Measurements from ENCODE around the gene APOA5. TPM values are rescaled to one million over a fixed set of nuclear protein-coding genes. Genes with fewer than 3 reads are reported as not detected.

APOA5 gene
- total and polyA plus RNA-seq, 2 donors (not counting 3 experiments of a cell fraction or from before 2014, with no cell fraction given), result not detected

- Histone ChIP-seq H3K4me2 (ENCODE audit: insufficient read depth, low read length) (no peak overlapping the region), H3K9me3 (replicated peaks; ENCODE audit: control insufficient read depth, insufficient read depth, low read length) (no peaks in the 10 kb centered on the region), H3K27ac (ENCODE audit: insufficient read depth, low read depth, low read length) (no peak overlapping the region), H3K4me1 (ENCODE audit: control insufficient read depth, extremely low read depth, insufficient read depth, low read length) (no peaks in the 10 kb centered on the region), H3K9ac (replicated peaks; ENCODE audit: extremely low read depth, insufficient read depth, low read length) (no peak overlapping the region), H3K79me2 (ENCODE audit: control insufficient read depth, insufficient read depth, low read length) (no peaks in the 10 kb centered on the region), H4K20me1 (replicated peaks; ENCODE audit: control insufficient read depth, extremely low read depth, insufficient read depth, low read length) (no peaks in the 10 kb centered on the region), H3K9me1 (replicated peaks; ENCODE audit: control insufficient read depth, extremely low read depth, insufficient read depth, low read length) (no peaks in the 10 kb centered on the region), H3K27me3 (ENCODE audit: control insufficient read depth in 2 of 2, insufficient read depth in 2 of 2, low read length in 2 of 2) (peaks cover 6 to 8% of the 10 kb centered on the region in 2 experiments), H3K4me3 (replicated peaks in 1 of 3; ENCODE audit: insufficient read depth in 1 of 3, low read depth in 1 of 3, low read length in 3 of 3) (no peak overlapping the region), H2AFZ (ENCODE audit: low read depth, low read length) (no peak overlapping the region), H3K36me3 (ENCODE audit: control insufficient read depth in 2 of 2, extremely low read depth in 1 of 2, insufficient read depth in 2 of 2, low read length in 2 of 2) (no peaks in the 10 kb centered on the region)
- CTCF ChIA-PET, result interaction anchor here (1.2 kb wide), 1 partner anchor 21 kb away, joined by 3 read pairs; no protein-coding TSS in a partner anchor
- DNase-seq (ENCODE audit: low read depth, low spot score) (no peak), FAIRE-seq (no peak)
- no peak for TF ChIP-seq MAX (IDR thresholded peaks at IDR 0.05; ENCODE audit: insufficient read depth, insufficient read length)
- TF ChIP-seq EZH2 (IDR thresholded peaks at IDR 0.05; ENCODE audit: borderline replicate concordance, low read depth, low read length, severe bottlenecking), result no peak
- no peak for TF ChIP-seq MYC (IDR thresholded peaks at IDR 0.05; ENCODE audit: low read depth, low read length)
- no peak for TF ChIP-seq JUN (IDR thresholded peaks at IDR 0.05; ENCODE audit: borderline replicate concordance, insufficient read depth, insufficient read length, low read depth)
- TF ChIP-seq FOS (IDR thresholded peaks at IDR 0.05; ENCODE audit: borderline replicate concordance, insufficient read depth, low read length), result no peak
- no peak for TF ChIP-seq POLR2AphosphoS5 (IDR thresholded peaks at IDR 0.05; ENCODE audit: insufficient read depth, low read depth, low read length)
- TF ChIP-seq POLR2A (IDR thresholded peaks at IDR 0.05; ENCODE audit: low read depth, low read length), result no peak
- TF ChIP-seq CTCF (IDR thresholded peaks at IDR 0.05; ENCODE audit: extremely low read depth in 1 of 2, insufficient read depth in 1 of 2, low read depth in 1 of 2, low read length in 2 of 2), result no peak
- dilution Hi-C loops (cut with MboI; ENCODE audit: extremely low pct_ligation_motif_present, low sequenced_read_pairs), result no loop called here
- intact Hi-C loops (cut with micrococcal nuclease), result no loop called here
- no TSS peak for BruUV-seq (replicated peaks)
- POLR2A ChIA-PET, result no interaction called here
These were observed 21.5 kb upstream of the APOA5 start for GRCh38 chr11:116813170-116813569.
